ENCODE data around the gene OSBPL2. TPM values are rescaled to one million over a fixed set of nuclear protein-coding genes. Genes with fewer than 3 reads are reported as not detected.

The OSBPL2 gene
- total RNA-seq, 1 experiment from 2014 or later = 26.3 TPM

DNA sequence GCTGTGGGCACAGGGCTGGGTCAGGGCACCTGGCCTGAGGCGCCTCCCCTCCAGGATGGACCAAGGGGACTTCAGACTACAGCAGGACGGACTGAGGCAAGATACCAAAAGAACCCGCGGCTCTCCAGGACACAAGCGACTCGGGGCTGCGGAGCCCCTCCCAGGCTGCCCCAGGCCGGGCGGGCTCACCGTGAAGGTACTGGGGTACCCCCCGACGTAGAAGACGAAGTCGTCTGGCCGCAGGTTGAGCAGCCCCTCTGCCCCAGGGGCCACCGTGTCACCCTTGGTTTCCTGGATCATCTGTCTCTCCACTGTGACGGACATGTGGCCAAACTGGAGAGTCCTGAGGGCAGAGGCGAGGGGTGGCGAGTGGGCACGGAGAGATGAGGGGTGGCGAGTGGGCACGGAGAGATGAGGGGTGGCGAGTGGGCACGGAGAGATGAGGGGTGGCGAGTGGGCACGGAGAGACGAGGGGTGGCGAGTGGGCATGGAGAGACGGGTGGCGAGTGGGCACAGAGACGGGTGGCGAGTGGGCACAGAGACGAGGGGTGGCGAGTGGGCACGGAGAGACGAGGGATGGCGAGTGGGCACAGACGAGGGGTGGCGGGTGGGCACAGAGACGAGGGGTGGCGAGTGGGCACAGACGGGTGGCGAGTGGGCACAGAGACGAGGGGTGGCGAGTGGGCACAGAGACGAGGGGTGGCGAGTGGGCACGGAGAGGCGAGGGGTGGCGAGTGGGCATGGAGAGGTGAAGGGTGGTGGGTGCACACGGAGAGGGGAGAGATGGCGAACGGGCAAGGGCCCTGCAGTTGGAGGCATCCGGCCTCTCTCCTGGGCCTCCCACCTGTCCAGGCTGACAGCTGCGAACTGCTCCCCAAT is 75.4 kb downstream of the OSBPL2 start:
- H3K4me1 ChIP-seq (ENCODE audit: insufficient read depth, low read length, poor library complexity, severe bottlenecking) = no peaks in the 10 kb centered on the region
- H3K27me3 ChIP-seq (replicated peaks; ENCODE audit: insufficient read depth, low read depth, low read length, poor library complexity) = no peaks in the 10 kb centered on the region
- H3K36me3 ChIP-seq (ENCODE audit: insufficient read depth, low read length, poor library complexity, severe bottlenecking) = peaks cover 3% of the 10 kb centered on the region
- no peak for DNase-seq (ENCODE audit: low spot score)
- CTCF ChIA-PET = no interaction called here
- intact Hi-C loops (cut with micrococcal nuclease; ENCODE audit: unreplicated experiment) = no loop called here
- no peaks in the 10 kb centered on the region for H3K9me3 ChIP-seq (ENCODE audit: low read depth, low read length, poor library complexity, severe bottlenecking)
- H3K4me3 ChIP-seq (ENCODE audit: low read depth, low read length, poor library complexity, severe bottlenecking) = no peak overlapping the region
- TF ChIP-seq EZH2 (IDR thresholded peaks at IDR 0.05; ENCODE audit: borderline replicate concordance, low read depth, low read length, poor library complexity, severe bottlenecking) = no peak
- TF ChIP-seq, protein P1, sequence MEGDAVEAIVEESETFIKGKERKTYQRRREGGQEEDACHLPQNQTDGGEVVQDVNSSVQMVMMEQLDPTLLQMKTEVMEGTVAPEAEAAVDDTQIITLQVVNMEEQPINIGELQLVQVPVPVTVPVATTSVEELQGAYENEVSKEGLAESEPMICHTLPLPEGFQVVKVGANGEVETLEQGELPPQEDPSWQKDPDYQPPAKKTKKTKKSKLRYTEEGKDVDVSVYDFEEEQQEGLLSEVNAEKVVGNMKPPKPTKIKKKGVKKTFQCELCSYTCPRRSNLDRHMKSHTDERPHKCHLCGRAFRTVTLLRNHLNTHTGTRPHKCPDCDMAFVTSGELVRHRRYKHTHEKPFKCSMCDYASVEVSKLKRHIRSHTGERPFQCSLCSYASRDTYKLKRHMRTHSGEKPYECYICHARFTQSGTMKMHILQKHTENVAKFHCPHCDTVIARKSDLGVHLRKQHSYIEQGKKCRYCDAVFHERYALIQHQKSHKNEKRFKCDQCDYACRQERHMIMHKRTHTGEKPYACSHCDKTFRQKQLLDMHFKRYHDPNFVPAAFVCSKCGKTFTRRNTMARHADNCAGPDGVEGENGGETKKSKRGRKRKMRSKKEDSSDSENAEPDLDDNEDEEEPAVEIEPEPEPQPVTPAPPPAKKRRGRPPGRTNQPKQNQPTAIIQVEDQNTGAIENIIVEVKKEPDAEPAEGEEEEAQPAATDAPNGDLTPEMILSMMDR (conservative IDR thresholded peaks at IDR 0.05; ENCODE audit: low read depth, low read length) = no peak
- BruUV-seq (replicated peaks) = no TSS peak
- POLR2A ChIA-PET (ENCODE audit: low non-redundant PET) = no interaction called here
- H3K27ac ChIP-seq (ENCODE audit: low read depth, low read length, poor library complexity, severe bottlenecking) = no peak overlapping the region

DNA sequence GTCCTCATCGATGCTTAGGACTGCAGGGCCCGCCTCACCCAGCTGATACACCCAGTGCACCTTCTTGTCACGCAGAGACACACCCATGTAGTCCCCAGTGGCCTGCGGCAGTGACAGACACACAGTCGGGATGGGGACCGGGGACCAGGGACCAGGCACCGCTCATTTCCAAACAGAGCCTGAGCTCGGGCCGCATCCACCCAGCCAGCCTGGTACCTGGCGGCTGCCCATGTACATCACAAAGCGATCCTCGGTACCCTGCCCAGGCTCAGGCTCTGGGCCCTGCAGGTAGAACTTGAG is 76.0 kb downstream of the OSBPL2 start:
- no peaks in the 10 kb centered on the region for H3K4me1 ChIP-seq (ENCODE audit: insufficient read depth, low read length, poor library complexity, severe bottlenecking)
- H3K27ac ChIP-seq (ENCODE audit: low read depth, low read length, poor library complexity, severe bottlenecking) = no peak overlapping the region
- no peaks in the 10 kb centered on the region for H3K36me3 ChIP-seq (ENCODE audit: insufficient read depth, low read length, poor library complexity, severe bottlenecking)
- intact Hi-C loops (cut with micrococcal nuclease; ENCODE audit: unreplicated experiment) = no loop called here
- no peaks in the 10 kb centered on the region for H3K9me3 ChIP-seq (ENCODE audit: low read depth, low read length, poor library complexity, severe bottlenecking)
- POLR2A ChIA-PET (ENCODE audit: low non-redundant PET) = no interaction called here
- no peak overlapping the region for H3K4me3 ChIP-seq (ENCODE audit: low read depth, low read length, poor library complexity, severe bottlenecking)
- TF ChIP-seq EZH2 (IDR thresholded peaks at IDR 0.05; ENCODE audit: borderline replicate concordance, low read depth, low read length, poor library complexity, severe bottlenecking) = no peak
- TF ChIP-seq, protein P1 (conservative IDR thresholded peaks at IDR 0.05; ENCODE audit: low read depth, low read length) = no peak
- no TSS peak for BruUV-seq (replicated peaks)
- CTCF ChIA-PET = no interaction called here
- H3K27me3 ChIP-seq (replicated peaks; ENCODE audit: insufficient read depth, low read depth, low read length, poor library complexity) = no peaks in the 10 kb centered on the region
- DNase-seq (ENCODE audit: low spot score) = no peak

DNA sequence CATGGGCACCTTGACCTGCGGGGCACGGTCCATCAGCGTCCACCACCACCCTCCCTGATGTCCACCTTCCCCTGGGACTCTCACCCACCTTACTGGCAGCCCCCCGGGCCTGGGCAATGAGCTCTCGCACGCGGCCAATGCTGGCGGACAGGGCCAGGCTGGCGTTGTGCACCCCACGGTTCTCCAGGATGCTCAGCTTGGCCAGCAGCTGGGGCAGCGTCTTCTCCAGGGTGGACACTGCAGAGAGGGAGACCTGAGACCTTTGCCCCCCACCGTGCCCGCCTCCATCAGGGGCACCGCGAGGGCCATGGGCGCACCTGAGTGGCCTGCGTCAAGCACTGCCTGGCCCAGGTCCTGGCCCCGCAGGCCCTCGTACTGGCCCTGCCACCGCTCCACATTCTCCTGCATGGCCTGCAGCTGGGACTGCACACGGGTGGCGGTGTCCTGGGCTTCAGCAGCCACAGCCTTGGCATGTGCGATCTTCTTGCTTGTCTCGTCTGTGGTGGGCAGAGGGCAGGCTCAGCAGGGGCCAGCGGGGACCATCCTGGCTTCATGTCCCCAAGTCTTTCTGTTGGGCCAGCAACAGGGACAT is 76.5 kb downstream of the OSBPL2 start:
- H3K36me3 ChIP-seq (ENCODE audit: insufficient read depth, low read length, poor library complexity, severe bottlenecking) = no peaks in the 10 kb centered on the region
- intact Hi-C loops (cut with micrococcal nuclease; ENCODE audit: unreplicated experiment) = no loop called here
- BruUV-seq (replicated peaks) = no TSS peak
- ChIA-PET CTCF (no interaction called here), POLR2A (ENCODE audit: low non-redundant PET) (no interaction called here)
- DNase-seq (ENCODE audit: low spot score) = no peak
- H3K9me3 ChIP-seq (ENCODE audit: low read depth, low read length, poor library complexity, severe bottlenecking) = no peaks in the 10 kb centered on the region
- H3K27me3 ChIP-seq (replicated peaks; ENCODE audit: insufficient read depth, low read depth, low read length, poor library complexity) = no peaks in the 10 kb centered on the region
- no peak overlapping the region for H3K27ac ChIP-seq (ENCODE audit: low read depth, low read length, poor library complexity, severe bottlenecking)
- H3K4me1 ChIP-seq (ENCODE audit: insufficient read depth, low read length, poor library complexity, severe bottlenecking) = no peaks in the 10 kb centered on the region
- H3K4me3 ChIP-seq (ENCODE audit: low read depth, low read length, poor library complexity, severe bottlenecking) = no peak overlapping the region
- TF ChIP-seq EZH2 (IDR thresholded peaks at IDR 0.05; ENCODE audit: borderline replicate concordance, low read depth, low read length, poor library complexity, severe bottlenecking) = no peak
- TF ChIP-seq, protein P1 (conservative IDR thresholded peaks at IDR 0.05; ENCODE audit: low read depth, low read length) = no peak
